ENCODE measurements around the gene CHD2. TPM values are rescaled to one million over a fixed set of nuclear protein-coding genes. Genes with fewer than 3 reads are reported as not detected.
"Not testable (repeated sequence)": the region's sequence is repeated elsewhere in the genome, so short reads cannot be mapped to it uniquely, and the experiment has no call there.

Gene CHD2
- total RNA-seq, 1 experiment from 2014 or later = 101 TPM

- H3K36me3 Mint-ChIP-seq = peaks cover 8% of the 10 kb centered on the region; the same call in 1 of the 2 replicates
- H3K27me3 Mint-ChIP-seq (ENCODE audit: low read depth) = no peaks in the 10 kb centered on the region
- DNase-seq (ENCODE audit: low spot score) (no peak), ATAC-seq (peak; percentile 2)
- no peak overlapping the region for H3K4me3 Mint-ChIP-seq
- no peaks in the 10 kb centered on the region for H3K9me3 Mint-ChIP-seq
- no peak for TF ChIP-seq KAT7 (CRISPR knock-in tag; IDR thresholded peaks at IDR 0.05; ENCODE audit: borderline replicate concordance)
- TF ChIP-seq ZBTB43 (CRISPR knock-in tag; IDR thresholded peaks at IDR 0.05) = no peak
- no peak for TF ChIP-seq E2F4 (CRISPR knock-in tag; IDR thresholded peaks at IDR 0.05; ENCODE audit: borderline replicate concordance, low read depth)
- TF ChIP-seq ZNF281 (CRISPR knock-in tag; IDR thresholded peaks at IDR 0.05) = no peak
- 0 out of 2 replicates have a peak, but pooled peaks have one; percentile 2 for TF ChIP-seq ZNF232 (CRISPR knock-in tag; IDR thresholded peaks at IDR 0.05)
- TF ChIP-seq NFYB (CRISPR knock-in tag; conservative IDR thresholded peaks at IDR 0.05; ENCODE audit: low read depth) = no peak
- H3K4me1 Mint-ChIP-seq = peaks cover 31% of the 10 kb centered on the region
- H3K27ac Mint-ChIP-seq = no peak overlapping the region
- ChIA-PET POLR2A (no interaction called here), CTCF (interaction anchor here (0.6 to 6.3 kb wide), 16 partner anchors 9 to 1089 kb away, joined by 3 to 89 read pairs (median 6); no protein-coding TSS in a partner anchor)
Measured at GRCh38 chr15:93031103-93031464, 131.0 kb downstream of the CHD2 start.

GRCh38 chr15:93031557-93032384 lies 131.6 kb downstream of the CHD2 start:
- H3K27ac Mint-ChIP-seq; POLR2A ChIA-PET; H3K9me3 Mint-ChIP-seq; H3K36me3 Mint-ChIP-seq; H3K27me3 Mint-ChIP-seq (ENCODE audit: low read depth); DNase-seq (ENCODE audit: low spot score); H3K4me3 Mint-ChIP-seq; ATAC-seq: not testable (repeated sequence)
- peaks cover 30% of the 10 kb centered on the region for H3K4me1 Mint-ChIP-seq
- CTCF ChIA-PET = interaction anchor here (0.8 to 6.3 kb wide), 9 partner anchors 14 to 1088 kb away, joined by 3 to 89 read pairs (median 7); no protein-coding TSS in a partner anchor

GRCh38 chr15:93032515-93033206 lies 132.5 kb downstream of the CHD2 start:
- DNase-seq (ENCODE audit: low spot score); H3K9me3 Mint-ChIP-seq; POLR2A ChIA-PET; H3K27ac Mint-ChIP-seq; H3K4me3 Mint-ChIP-seq; H3K36me3 Mint-ChIP-seq; ATAC-seq; H3K27me3 Mint-ChIP-seq (ENCODE audit: low read depth): not testable (repeated sequence)
- CTCF ChIA-PET = interaction anchor here (0.5 to 6.3 kb wide), 6 partner anchors 27 to 1087 kb away, joined by 3 to 89 read pairs (median 5); no protein-coding TSS in a partner anchor
- H3K4me1 Mint-ChIP-seq = peaks cover 30% of the 10 kb centered on the region

- H3K4me1 Mint-ChIP-seq = peaks cover 25% of the 10 kb centered on the region
- no peak overlapping the region for H3K4me3 Mint-ChIP-seq
- ChIA-PET CTCF (interaction anchor here (0.5 to 6.3 kb wide), 4 partner anchors 54 to 1086 kb away, joined by 4 to 89 read pairs (median 10); no protein-coding TSS in a partner anchor), POLR2A (no interaction called here)
- no peak overlapping the region for H3K27ac Mint-ChIP-seq
- no peaks in the 10 kb centered on the region for H3K27me3 Mint-ChIP-seq (ENCODE audit: low read depth)
- DNase-seq (ENCODE audit: low spot score) (no peak), ATAC-seq (no peak)
- H3K9me3 Mint-ChIP-seq = no peaks in the 10 kb centered on the region
- no peaks in the 10 kb centered on the region for H3K36me3 Mint-ChIP-seq
- TF ChIP-seq TCF7 (CRISPR knock-in tag; IDR thresholded peaks at IDR 0.05; ENCODE audit: low read depth) (no peak), KAT7 (CRISPR knock-in tag; IDR thresholded peaks at IDR 0.05; ENCODE audit: borderline replicate concordance) (no peak), ZNF219 (CRISPR knock-in tag; IDR thresholded peaks at IDR 0.05; ENCODE audit: borderline replicate concordance) (no peak), ZNF263 (CRISPR knock-in tag; IDR thresholded peaks at IDR 0.05; ENCODE audit: low read depth) (no peak), MAX (CRISPR knock-in tag; IDR thresholded peaks at IDR 0.05) (no peak), TEAD4 (CRISPR knock-in tag; IDR thresholded peaks at IDR 0.05) (no peak), PREB (CRISPR knock-in tag; IDR thresholded peaks at IDR 0.05; ENCODE audit: borderline replicate concordance) (no peak), ARID4B (CRISPR knock-in tag; IDR thresholded peaks at IDR 0.05; ENCODE audit: borderline replicate concordance) (no peak)
Measured at GRCh38 chr15:93033434-93034045, 133.4 kb downstream of the CHD2 start.

All from WTC11 (cell line).